C4-2B (cell line): ENCODE data around the gene SH3RF3.

Source experiments
- H3K27ac ChIP-seq: fragments of 450-650 bp; 2 replicates; pipeline ENCODE4 v1.5.1; 2017
- CTCF ChIP-seq: fragments of 450-650 bp; conservative IDR thresholded peaks from 2 replicates; pipeline ENCODE4 v1.5.1; 2017; ENCODE audit warnings: mild to moderate bottlenecking
- ZFX ChIP-seq: fragments of 450-650 bp; IDR thresholded peaks from 2 replicates; pipeline ENCODE4 v1.6.1; 2017

The SH3RF3 gene

GRCh38 chr2:109344270-109344805, 215.3 kb downstream of the SH3RF3 start:
- no peak overlapping the region for H3K27ac ChIP-seq
- TF ChIP-seq CTCF (no peak), ZFX (no peak)

- H3K27ac ChIP-seq, result no peak overlapping the region
- TF ChIP-seq ZFX (no peak), CTCF (no peak)
Observed at GRCh38 chr2:109345091-109345490, 216.1 kb downstream of the SH3RF3 start.

- no peak for TF ChIP-seq ZFX
- TF ChIP-seq CTCF, result no peak
- H3K27ac ChIP-seq, result no peak overlapping the region
Observed at GRCh38 chr2:109345653-109346480, 216.9 kb downstream of the SH3RF3 start.

GRCh38 chr2:109346601-109347228, 217.7 kb downstream of the SH3RF3 start:
- TF ChIP-seq CTCF (no peak), ZFX (no peak)
- no peak overlapping the region for H3K27ac ChIP-seq

GRCh38 chr2:109347626-109348025, 218.6 kb downstream of the SH3RF3 start:
- TF ChIP-seq CTCF (no peak), ZFX (no peak)
- H3K27ac ChIP-seq, result no peak overlapping the region

- no peak overlapping the region for H3K27ac ChIP-seq
- TF ChIP-seq CTCF (no peak), ZFX (no peak)
Observed at GRCh38 chr2:109348190-109348589, 219.2 kb downstream of the SH3RF3 start.
